ENCODE data around the gene CATSPERZ.

GRCh38 chr11:64264371-64264852, 35.7 kb upstream of the CATSPERZ start:
- TF ChIP-seq POLR2A (IDR thresholded peaks at IDR 0.05; ENCODE audit: low read depth) = no peak
- TF ChIP-seq, protein P1, sequence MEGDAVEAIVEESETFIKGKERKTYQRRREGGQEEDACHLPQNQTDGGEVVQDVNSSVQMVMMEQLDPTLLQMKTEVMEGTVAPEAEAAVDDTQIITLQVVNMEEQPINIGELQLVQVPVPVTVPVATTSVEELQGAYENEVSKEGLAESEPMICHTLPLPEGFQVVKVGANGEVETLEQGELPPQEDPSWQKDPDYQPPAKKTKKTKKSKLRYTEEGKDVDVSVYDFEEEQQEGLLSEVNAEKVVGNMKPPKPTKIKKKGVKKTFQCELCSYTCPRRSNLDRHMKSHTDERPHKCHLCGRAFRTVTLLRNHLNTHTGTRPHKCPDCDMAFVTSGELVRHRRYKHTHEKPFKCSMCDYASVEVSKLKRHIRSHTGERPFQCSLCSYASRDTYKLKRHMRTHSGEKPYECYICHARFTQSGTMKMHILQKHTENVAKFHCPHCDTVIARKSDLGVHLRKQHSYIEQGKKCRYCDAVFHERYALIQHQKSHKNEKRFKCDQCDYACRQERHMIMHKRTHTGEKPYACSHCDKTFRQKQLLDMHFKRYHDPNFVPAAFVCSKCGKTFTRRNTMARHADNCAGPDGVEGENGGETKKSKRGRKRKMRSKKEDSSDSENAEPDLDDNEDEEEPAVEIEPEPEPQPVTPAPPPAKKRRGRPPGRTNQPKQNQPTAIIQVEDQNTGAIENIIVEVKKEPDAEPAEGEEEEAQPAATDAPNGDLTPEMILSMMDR (IDR thresholded peaks at IDR 0.05) = no peak
- no peak for TF ChIP-seq POLR2AphosphoS5 (IDR thresholded peaks at IDR 0.05)

Measured in esophagus muscularis mucosa (tissue), 3 donors.